HepG2 (cell line): Measurements from ENCODE around the gene TMTC1. TPM values are rescaled to one million over a fixed set of nuclear protein-coding genes. Genes with fewer than 3 reads are reported as not detected.

ENCODE experiments used
- ATAC-seq: fragments of 200-7000 bp; cut with Tn5 transposase; 3 replicates; pipeline ENCODE4 v1.9.1; 2020; ENCODE audit warnings: mild to moderate bottlenecking, moderate library complexity
- BruUV-seq: library from RNA; stranded (reverse); fragments of 400-500 nt; replicated peaks from 2 replicates; lab custom pipeline; 2021; lab: Mats Ljungman, UMichigan
- CTCF ChIA-PET: fragments of 300-600 bp; formaldehyde crosslinking; extraction: SDS; loops from one replicate; lab custom pipeline; 2021; ENCODE audit warnings: low total read pairs, inconsistent platforms, low intra/inter-chr PET ratio; lab: Yijun Ruan, JAX
- POLR2A ChIA-PET: fragments of 350-600 bp; sonication (Branson Sonifier 250); formaldehyde crosslinking; loops from one replicate; lab custom pipeline; 2020; ENCODE audit warnings: antibody characterized with exemption, inconsistent platforms; lab: Yijun Ruan, JAX
- DNase-seq: peaks from one replicate; pipeline ENCODE4 v3.0.0-alpha.2; 2015; ENCODE audit warnings: low spot score
- FAIRE-seq: peaks from 3 replicates; lab custom pipeline; 2011; peaks lifted over from hg19 to GRCh38; lab: Jason Lieb, UNC
- H2AFZ ChIP-seq: one replicate; pipeline ENCODE4 v1.6.1; 2011; ENCODE audit warnings: low read length, inconsistent platforms
- H3K27ac ChIP-seq: fragments of 300-600 bp; 3 replicates; pipeline ENCODE4 v1.8.0; 2011; ENCODE audit warnings: mixed run types, mild to moderate bottlenecking, mixed read lengths, low read length, inconsistent platforms; ENCODE audit not compliant: insufficient read depth; ENCODE audit errors: extremely low read length
- H3K27me3 ChIP-seq, 2 experiments: fragments of 200-600 bp in 1 of 2; 2 replicates in 1 of 2; 3 replicates in 1 of 2; pipeline versions ENCODE4 v1.6.0 to v1.8.0; 2011; ENCODE audit warnings: low read length in 2 of 2, mild to moderate bottlenecking in 2 of 2, moderate library complexity in 2 of 2, inconsistent platforms in 1 of 2; ENCODE audit not compliant: insufficient read depth in 2 of 2, control insufficient read depth in 1 of 2
- H3K36me3 ChIP-seq, 2 experiments: fragments of 200-600 bp in 1 of 2; replicated peaks in 1 of 2; 2 replicates in 1 of 2; 3 replicates in 1 of 2; pipeline versions ENCODE4 v1.5.1 to v1.8.0; 2011; ENCODE audit warnings: low read length in 2 of 2, inconsistent platforms in 1 of 2; ENCODE audit not compliant: insufficient read depth in 2 of 2, control insufficient read depth in 1 of 2
- H3K4me1 ChIP-seq: 2 replicates; pipeline ENCODE4 v1.5.1; 2012; ENCODE audit warnings: low read length, inconsistent platforms; ENCODE audit not compliant: insufficient read depth
- H3K4me2 ChIP-seq: 2 replicates; pipeline ENCODE4 v1.6.0; 2011; ENCODE audit warnings: low read depth, low read length, inconsistent platforms
- H3K4me3 ChIP-seq, 3 experiments: fragments of 200-600 bp in 1 of 3; sonication (generic), shearing (Covaris generic) in 1 of 3; replicated peaks in 1 of 3; 2 replicates each; pipeline ENCODE4 v1.5.1; 2011 to 2016; ENCODE audit warnings: low read length in 3 of 3, inconsistent platforms in 2 of 3, low read depth in 2 of 3, mild to moderate bottlenecking in 2 of 3, control low read depth in 1 of 3, mixed read lengths in 1 of 3; ENCODE audit not compliant: insufficient read depth in 1 of 3
- H3K79me2 ChIP-seq: one replicate; pipeline ENCODE4 v1.6.1; 2011; ENCODE audit warnings: low read length, inconsistent platforms; ENCODE audit not compliant: insufficient read depth
- H3K9ac ChIP-seq: 2 replicates; pipeline ENCODE4 v1.6.0; 2011; ENCODE audit warnings: mild to moderate bottlenecking, low read depth, low read length, inconsistent platforms; ENCODE audit not compliant: insufficient read depth
- H3K9me3 ChIP-seq: 2 replicates; pipeline ENCODE4 v1.5.1; 2012; ENCODE audit warnings: mild to moderate bottlenecking, low read length
- H4K20me1 ChIP-seq: 2 replicates; pipeline ENCODE4 v1.6.0; 2011; ENCODE audit warnings: inconsistent platforms, mild to moderate bottlenecking, low read length, moderate library complexity; ENCODE audit not compliant: insufficient read depth
- ELF3 ChIP-seq: IDR thresholded peaks from 2 replicates; pipeline ENCODE4 v1.6.1; 2016; ENCODE audit warnings: missing genetic modification reagents, missing compliant biosample characterization
- FOXM1 ChIP-seq: sonication (generic); formaldehyde crosslinking; IDR thresholded peaks from 2 replicates; pipeline ENCODE4 v1.5.0; 2020; ENCODE audit warnings: missing genetic modification reagents
- XBP1 ChIP-seq: sonication (generic); formaldehyde crosslinking; IDR thresholded peaks from 2 replicates; pipeline ENCODE4 v1.5.0; 2020; ENCODE audit warnings: missing genetic modification reagents
- ZFP91 ChIP-seq: sonication (generic); formaldehyde crosslinking; IDR thresholded peaks from 2 replicates; pipeline ENCODE4 v1.9.0; 2022; ENCODE audit warnings: missing genetic modification reagents, mild to moderate bottlenecking, borderline replicate concordance
- ZKSCAN5 ChIP-seq: sonication (generic); formaldehyde crosslinking; IDR thresholded peaks from 2 replicates; pipeline ENCODE4 v1.5.1; 2020; ENCODE audit warnings: mild to moderate bottlenecking, missing genetic modification reagents
- ZNF234 ChIP-seq: sonication (generic); formaldehyde crosslinking; conservative IDR thresholded peaks from 2 replicates; pipeline ENCODE4 v1.5.1; 2020; ENCODE audit warnings: mild to moderate bottlenecking, missing genetic modification reagents
- ZNF333 ChIP-seq: sonication (generic); formaldehyde crosslinking; IDR thresholded peaks from 2 replicates; pipeline ENCODE4 v1.4.0; 2020; ENCODE audit warnings: mild to moderate bottlenecking, missing genetic modification reagents, borderline replicate concordance
- ZNF530 ChIP-seq: sonication (generic); formaldehyde crosslinking; IDR thresholded peaks from 2 replicates; pipeline ENCODE4 v1.5.0; 2020; ENCODE audit warnings: low read depth, mild to moderate bottlenecking, missing genetic modification reagents
- ZNF550 ChIP-seq: sonication (generic); formaldehyde crosslinking; IDR thresholded peaks from 2 replicates; pipeline ENCODE4 v1.4.0; 2020; ENCODE audit warnings: mild to moderate bottlenecking, missing genetic modification reagents, borderline replicate concordance
- ZNF557 ChIP-seq: sonication (generic); formaldehyde crosslinking; IDR thresholded peaks from 2 replicates; pipeline ENCODE4 v1.4.0; 2020; ENCODE audit warnings: missing genetic modification reagents
- WGBS: methylation state at CpG from one replicate; pipeline ENCODE4 v1.1.6; 2017; ENCODE audit warnings: low lambda C conversion rate; 5-methylcytosine and 5-hydroxymethylcytosine counted together
- in situ Hi-C: cut with HindIII; loops from 2 replicates; pipeline ENCODE4 v1.10.0; 2017; ENCODE audit warnings: low pct_unique_long_range_greater_than_20kb; ENCODE audit not compliant: extremely low pct_ligation_motif_present
- intact Hi-C: fragments of 100-400 bp; cut with micrococcal nuclease; formaldehyde crosslinking; loops from one replicate; pipeline ENCODE4 v1.10.0; 2022; ENCODE audit not compliant: unreplicated experiment
- polyA plus RNA-seq, 8 experiments: library from polyadenylated mRNA; depleted of rRNA in 3 of 8; stranded (reverse) in 7 of 8; unstranded in 1 of 8; fragments of >200 nt; fragmentation: Illumina TruSeq in 4 of 8; extraction: Trizol in 4 of 8; gene quantifications; 2 replicates each; pipeline versions ENCODE4 v1.2.1 to v1.2.3, GENCODE V29; 2011 to 2016; ENCODE audit warnings: low read depth in 4 of 8, missing spikeins in 1 of 8, mixed read lengths in 1 of 8; ENCODE audit not compliant: insufficient read depth in 1 of 8
- total RNA-seq, 5 experiments: library from RNA; depleted of rRNA; stranded (reverse); fragments of >200 nt; fragmentation: Illumina TruSeq; extraction: Trizol; gene quantifications; 2 replicates each; pipeline ENCODE4 v1.2.3, GENCODE V29; 2016; ENCODE audit warnings: low read depth in 1 of 5

TMTC1 gene
- total and polyA plus RNA-seq, 2 of the 13 experiments (the other 11 are each of a cell fraction or from before 2014, with no cell fraction given): 0.69 to 1.8 TPM

GRCh38 chr12:29690728-29691127 lies 93.0 kb downstream of the TMTC1 start:
- WGBS: 3% methylated on average over 1 of the region's 1 CpG
- in situ Hi-C loops: no loop called here
- TF ChIP-seq ZNF530 (CRISPR knock-in tag): no peak
- no peak for TF ChIP-seq ELF3 (CRISPR knock-in tag)
- no peak for TF ChIP-seq FOXM1 (CRISPR knock-in tag)
- TF ChIP-seq ZNF557 (CRISPR knock-in tag): no peak
- TF ChIP-seq ZFP91 (CRISPR knock-in tag): no peak
- TF ChIP-seq XBP1: no peak
- no peak for TF ChIP-seq ZNF333 (CRISPR knock-in tag)
- TF ChIP-seq ZNF234 (CRISPR knock-in tag): no peak
- TF ChIP-seq ZNF550 (CRISPR knock-in tag): no peak
- no peak for TF ChIP-seq ZKSCAN5
- TF ChIP-seq, all 625 proteins: peak for 0

More at GRCh38 chr12:29690728-29691127, 93.0 kb downstream of the TMTC1 start:
- Histone ChIP-seq H3K79me2 (no peaks in the 10 kb centered on the region), H3K4me2 (no peak overlapping the region), H2AFZ (no peak overlapping the region), H4K20me1 (no peaks in the 10 kb centered on the region), H3K9me3 (no peaks in the 10 kb centered on the region), H3K9ac (no peak overlapping the region), H3K4me1 (no peaks in the 10 kb centered on the region), H3K4me3 (no peak overlapping the region), H3K36me3 (no peaks in the 10 kb centered on the region), H3K27me3 (no peaks in the 10 kb centered on the region), H3K27ac (no peak overlapping the region)
- no peak for FAIRE-seq
- ChIA-PET CTCF (no interaction called here), POLR2A (no interaction called here)
- no TSS peak for BruUV-seq
- DNase-seq: no peak
- ATAC-seq: no peak
- intact Hi-C loops: no loop called here
